B cell (primary cell): Measurements from ENCODE around the gene LHCGR.

Source experiments
- CTCF ChIP-seq: fragments of 200-600 bp; IDR thresholded peaks from one replicate; pipeline ENCODE4 v1.8.0; 2022; ENCODE audit warnings: antibody characterized with exemption, mild to moderate bottlenecking
- EZH2 ChIP-seq: IDR thresholded peaks from 2 replicates; pipeline ENCODE4 v1.6.1; 2012; ENCODE audit warnings: borderline replicate concordance, low read depth, mild to moderate bottlenecking, moderate library complexity, low read length; ENCODE audit not compliant: insufficient read depth, poor library complexity, severe bottlenecking

DNA sequence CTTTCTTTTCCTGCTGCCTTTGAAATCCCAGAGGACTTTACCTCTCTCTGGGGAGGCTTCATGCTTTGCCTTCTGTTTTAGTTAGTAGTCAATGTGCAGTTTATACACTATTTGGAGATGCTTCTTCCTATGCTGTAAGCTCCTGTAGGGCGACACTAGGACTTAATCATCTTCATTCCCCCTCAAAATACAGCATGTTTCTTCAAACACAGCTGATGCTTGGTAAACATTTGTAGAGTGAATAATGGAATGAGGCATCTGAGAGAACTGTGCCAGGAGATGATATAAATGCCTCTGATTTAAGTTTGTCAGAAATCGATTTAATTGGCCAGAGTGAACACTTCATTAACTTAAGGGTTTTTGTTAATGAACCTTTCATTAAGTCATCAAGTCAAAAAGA, 43.4 kb downstream of the LHCGR start:
- TF ChIP-seq CTCF (no peak), EZH2 (no peak)
